Upper lobe of left lung (tissue), 4 donors: ENCODE results near the gene CNTD1.
A peak's percentile ranks its signal among the peaks of the same experiment; 100 is the strongest.

Source experiments
- POLR2A ChIP-seq, 4 donors: fragments of 450-650 bp; IDR thresholded peaks; one replicate each; pipeline ENCODE4 v1.5.1; 2016 to 2017; ENCODE audit warnings: antibody characterized with exemption in 4 of 4, mild to moderate bottlenecking in 2 of 4
- POLR2AphosphoS5 ChIP-seq, 2 donors: sonication (generic); formaldehyde crosslinking; IDR thresholded peaks; one replicate each; pipeline ENCODE4 v1.5.1; 2017; ENCODE audit warnings: antibody characterized with exemption in 2 of 2
- TF ChIP-seq, protein P1 (sequence below), 6 experiments: fragments of 450-650 bp in 4 of 6; fragments of 200-600 bp in 2 of 6; sonication (generic) in 2 of 6; IDR thresholded peaks; one replicate each; pipeline ENCODE4 v1.5.1; 2016 to 2019; ENCODE audit warnings: antibody characterized with exemption in 6 of 6

DNA sequence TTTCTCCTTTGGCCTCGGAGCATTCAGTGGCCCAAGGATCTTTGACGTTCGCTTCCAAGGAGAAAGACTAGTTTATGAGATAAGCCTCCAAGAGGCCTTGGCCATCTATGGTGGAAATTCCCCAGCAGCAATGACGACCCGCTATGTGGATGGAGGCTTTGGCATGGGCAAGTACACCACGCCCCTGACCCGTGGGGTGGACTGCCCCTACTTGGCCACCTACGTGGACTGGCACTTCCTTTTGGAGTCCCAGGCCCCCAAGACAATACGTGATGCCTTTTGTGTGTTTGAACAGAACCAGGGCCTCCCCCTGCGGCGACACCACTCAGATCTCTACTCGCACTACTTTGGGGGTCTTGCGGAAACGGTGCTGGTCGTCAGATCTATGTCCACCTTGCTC, 53.7 kb downstream of the CNTD1 start:
- peak in 1 of 4 donors; percentile 16 for TF ChIP-seq POLR2A (IDR thresholded peaks at IDR 0.05)
- TF ChIP-seq, protein P1, sequence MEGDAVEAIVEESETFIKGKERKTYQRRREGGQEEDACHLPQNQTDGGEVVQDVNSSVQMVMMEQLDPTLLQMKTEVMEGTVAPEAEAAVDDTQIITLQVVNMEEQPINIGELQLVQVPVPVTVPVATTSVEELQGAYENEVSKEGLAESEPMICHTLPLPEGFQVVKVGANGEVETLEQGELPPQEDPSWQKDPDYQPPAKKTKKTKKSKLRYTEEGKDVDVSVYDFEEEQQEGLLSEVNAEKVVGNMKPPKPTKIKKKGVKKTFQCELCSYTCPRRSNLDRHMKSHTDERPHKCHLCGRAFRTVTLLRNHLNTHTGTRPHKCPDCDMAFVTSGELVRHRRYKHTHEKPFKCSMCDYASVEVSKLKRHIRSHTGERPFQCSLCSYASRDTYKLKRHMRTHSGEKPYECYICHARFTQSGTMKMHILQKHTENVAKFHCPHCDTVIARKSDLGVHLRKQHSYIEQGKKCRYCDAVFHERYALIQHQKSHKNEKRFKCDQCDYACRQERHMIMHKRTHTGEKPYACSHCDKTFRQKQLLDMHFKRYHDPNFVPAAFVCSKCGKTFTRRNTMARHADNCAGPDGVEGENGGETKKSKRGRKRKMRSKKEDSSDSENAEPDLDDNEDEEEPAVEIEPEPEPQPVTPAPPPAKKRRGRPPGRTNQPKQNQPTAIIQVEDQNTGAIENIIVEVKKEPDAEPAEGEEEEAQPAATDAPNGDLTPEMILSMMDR (IDR thresholded peaks at IDR 0.05), result no peak
- TF ChIP-seq POLR2AphosphoS5 (IDR thresholded peaks at IDR 0.05), result no peak
